ENCODE measurements around the gene DGCR2. TPM values are rescaled to one million over a fixed set of nuclear protein-coding genes. Genes with fewer than 3 reads are reported as not detected.

Gene DGCR2
- total and polyA plus RNA-seq, 2 experiments from 2014 or later: 18.5 to 83.0 TPM

DNA sequence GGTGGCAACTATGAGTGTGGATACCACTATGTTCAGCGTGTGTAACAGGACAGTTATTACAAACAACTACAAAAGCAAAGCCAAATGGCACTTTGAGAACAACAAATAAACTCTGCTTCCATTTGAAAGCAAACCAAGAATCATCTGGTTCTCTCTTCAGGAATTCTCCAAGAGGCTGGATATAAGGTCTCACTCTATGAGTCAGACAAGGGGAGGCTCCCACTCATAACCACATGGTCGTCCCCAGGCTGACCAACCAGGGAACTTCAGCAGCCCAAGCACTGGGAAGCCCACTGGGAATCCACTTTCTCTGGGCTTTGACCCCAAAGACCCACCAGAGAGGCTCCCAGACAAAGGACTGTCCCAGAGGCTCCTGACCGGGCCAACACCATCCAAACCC lies 35.3 kb downstream of the DGCR2 start:
- H3K4me3 ChIP-seq: no peak overlapping the region
- no peak overlapping the region for H3K4me2 ChIP-seq
- Mint-ChIP-seq H3K4me3 (no peak overlapping the region), H3K36me3 (ENCODE audit: low read depth) (peaks cover 34% of the 10 kb centered on the region), H3K4me1 (peaks cover 4% of the 10 kb centered on the region), H3K27ac (no peak overlapping the region), H3K9me3 (peaks cover 5% of the 10 kb centered on the region; the same call in 2 of the 3 replicates), H3K27me3 (ENCODE audit: insufficient read depth, low read depth, poor library complexity) (peaks cover 7% of the 10 kb centered on the region)
- no peak for ATAC-seq
- no peaks in the 10 kb centered on the region for H3K36me3 ChIP-seq (ENCODE audit: insufficient read depth)
- H4K20me1 ChIP-seq (replicated peaks; ENCODE audit: insufficient read depth): peaks cover 10% of the 10 kb centered on the region
- H3K4me1 ChIP-seq (ENCODE audit: insufficient read depth): peaks cover 5% of the 10 kb centered on the region; the same call in 1 of the 2 replicates
- no peaks in the 10 kb centered on the region for H3F3A ChIP-seq (replicated peaks; ENCODE audit: low read depth)
- TF ChIP-seq CREB1 (CRISPR knock-in tag; IDR thresholded peaks at IDR 0.05; ENCODE audit: low read depth) (no peak), EZH2 (IDR thresholded peaks at IDR 0.05; ENCODE audit: low read depth, unreplicated experiment) (no peak), NANOG (IDR thresholded peaks at IDR 0.05; ENCODE audit: borderline replicate concordance) (no peak), EZH2phosphoT487 (IDR thresholded peaks at IDR 0.05; ENCODE audit: unreplicated experiment) (no peak)
- TF ChIP-seq, protein P1, sequence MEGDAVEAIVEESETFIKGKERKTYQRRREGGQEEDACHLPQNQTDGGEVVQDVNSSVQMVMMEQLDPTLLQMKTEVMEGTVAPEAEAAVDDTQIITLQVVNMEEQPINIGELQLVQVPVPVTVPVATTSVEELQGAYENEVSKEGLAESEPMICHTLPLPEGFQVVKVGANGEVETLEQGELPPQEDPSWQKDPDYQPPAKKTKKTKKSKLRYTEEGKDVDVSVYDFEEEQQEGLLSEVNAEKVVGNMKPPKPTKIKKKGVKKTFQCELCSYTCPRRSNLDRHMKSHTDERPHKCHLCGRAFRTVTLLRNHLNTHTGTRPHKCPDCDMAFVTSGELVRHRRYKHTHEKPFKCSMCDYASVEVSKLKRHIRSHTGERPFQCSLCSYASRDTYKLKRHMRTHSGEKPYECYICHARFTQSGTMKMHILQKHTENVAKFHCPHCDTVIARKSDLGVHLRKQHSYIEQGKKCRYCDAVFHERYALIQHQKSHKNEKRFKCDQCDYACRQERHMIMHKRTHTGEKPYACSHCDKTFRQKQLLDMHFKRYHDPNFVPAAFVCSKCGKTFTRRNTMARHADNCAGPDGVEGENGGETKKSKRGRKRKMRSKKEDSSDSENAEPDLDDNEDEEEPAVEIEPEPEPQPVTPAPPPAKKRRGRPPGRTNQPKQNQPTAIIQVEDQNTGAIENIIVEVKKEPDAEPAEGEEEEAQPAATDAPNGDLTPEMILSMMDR (conservative IDR thresholded peaks at IDR 0.05; ENCODE audit: low read depth in 2 of 2): no peak
- TF ChIP-seq, protein P2, sequence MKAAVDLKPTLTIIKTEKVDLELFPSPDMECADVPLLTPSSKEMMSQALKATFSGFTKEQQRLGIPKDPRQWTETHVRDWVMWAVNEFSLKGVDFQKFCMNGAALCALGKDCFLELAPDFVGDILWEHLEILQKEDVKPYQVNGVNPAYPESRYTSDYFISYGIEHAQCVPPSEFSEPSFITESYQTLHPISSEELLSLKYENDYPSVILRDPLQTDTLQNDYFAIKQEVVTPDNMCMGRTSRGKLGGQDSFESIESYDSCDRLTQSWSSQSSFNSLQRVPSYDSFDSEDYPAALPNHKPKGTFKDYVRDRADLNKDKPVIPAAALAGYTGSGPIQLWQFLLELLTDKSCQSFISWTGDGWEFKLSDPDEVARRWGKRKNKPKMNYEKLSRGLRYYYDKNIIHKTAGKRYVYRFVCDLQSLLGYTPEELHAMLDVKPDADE (IDR thresholded peaks at IDR 0.05): no peak
- H3K27ac ChIP-seq (ENCODE audit: low read depth): no peak overlapping the region
- peaks cover 24% of the 10 kb centered on the region for H3K79me2 ChIP-seq (replicated peaks; ENCODE audit: insufficient read depth)
- H3K9me2 ChIP-seq (ENCODE audit: insufficient read depth): no peaks in the 10 kb centered on the region
- H2AFZ ChIP-seq: no peak overlapping the region
- DNase-seq (ENCODE audit: low spot score): no peak
- no peaks in the 10 kb centered on the region for H3K27me3 ChIP-seq (ENCODE audit: insufficient read depth)

DNA sequence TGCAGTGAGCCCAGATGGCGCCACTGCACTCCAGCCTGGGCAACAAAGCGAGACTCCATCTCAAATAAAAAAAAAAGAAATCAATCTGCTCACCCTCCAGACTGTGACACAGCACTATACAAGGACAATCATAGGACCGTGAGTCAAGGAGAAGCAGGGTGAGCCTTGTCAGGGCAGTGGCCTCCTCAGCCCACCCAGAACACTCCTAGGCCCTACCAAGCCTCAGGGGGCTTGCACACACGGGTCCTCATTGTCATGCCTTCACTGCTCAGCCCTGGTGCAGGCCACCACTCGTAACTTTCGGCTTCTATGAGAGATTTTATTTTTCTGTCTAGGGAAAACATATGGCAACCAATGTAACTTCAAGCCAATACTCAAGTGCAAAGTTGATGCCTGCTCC lies 35.8 kb downstream of the DGCR2 start:
- no peak for DNase-seq (ENCODE audit: low spot score)
- H3K4me3 Mint-ChIP-seq: no peak overlapping the region
- Histone ChIP-seq H2AFZ (no peak overlapping the region), H4K20me1 (replicated peaks; ENCODE audit: insufficient read depth) (peaks cover 6% of the 10 kb centered on the region), H3K9me2 (ENCODE audit: insufficient read depth) (no peaks in the 10 kb centered on the region), H3F3A (replicated peaks; ENCODE audit: low read depth) (no peaks in the 10 kb centered on the region), H3K4me2 (no peak overlapping the region), H3K79me2 (replicated peaks; ENCODE audit: insufficient read depth) (peaks cover 19% of the 10 kb centered on the region), H3K4me1 (ENCODE audit: insufficient read depth) (peaks cover 5% of the 10 kb centered on the region; the same call in 1 of the 2 replicates), H3K27me3 (ENCODE audit: insufficient read depth) (no peaks in the 10 kb centered on the region), H3K36me3 (ENCODE audit: insufficient read depth) (no peaks in the 10 kb centered on the region), H3K27ac (ENCODE audit: low read depth) (no peak overlapping the region), H3K4me3 (no peak overlapping the region)
- H3K36me3 Mint-ChIP-seq (ENCODE audit: low read depth): peaks cover 34% of the 10 kb centered on the region
- peaks cover 7% of the 10 kb centered on the region for H3K27me3 Mint-ChIP-seq (ENCODE audit: insufficient read depth, low read depth, poor library complexity)
- H3K9me3 Mint-ChIP-seq: peaks cover 5% of the 10 kb centered on the region; the same call in 2 of the 3 replicates
- H3K27ac Mint-ChIP-seq: peak overlapping the region; percentile 74; the same call in 1 of the 2 replicates
- no peak for ATAC-seq
- H3K4me1 Mint-ChIP-seq: peaks cover 4% of the 10 kb centered on the region
- no peak for TF ChIP-seq ZNF114 (CRISPR knock-in tag; IDR thresholded peaks at IDR 0.05)
- no peak for TF ChIP-seq CREB1 (CRISPR knock-in tag; IDR thresholded peaks at IDR 0.05; ENCODE audit: low read depth)
- TF ChIP-seq EZH2 (IDR thresholded peaks at IDR 0.05; ENCODE audit: low read depth, unreplicated experiment): no peak
- TF ChIP-seq EZH2phosphoT487 (IDR thresholded peaks at IDR 0.05; ENCODE audit: unreplicated experiment): no peak
- no peak for TF ChIP-seq STAT1 (IDR thresholded peaks at IDR 0.05; ENCODE audit: unreplicated experiment)
- TF ChIP-seq, protein P3, sequence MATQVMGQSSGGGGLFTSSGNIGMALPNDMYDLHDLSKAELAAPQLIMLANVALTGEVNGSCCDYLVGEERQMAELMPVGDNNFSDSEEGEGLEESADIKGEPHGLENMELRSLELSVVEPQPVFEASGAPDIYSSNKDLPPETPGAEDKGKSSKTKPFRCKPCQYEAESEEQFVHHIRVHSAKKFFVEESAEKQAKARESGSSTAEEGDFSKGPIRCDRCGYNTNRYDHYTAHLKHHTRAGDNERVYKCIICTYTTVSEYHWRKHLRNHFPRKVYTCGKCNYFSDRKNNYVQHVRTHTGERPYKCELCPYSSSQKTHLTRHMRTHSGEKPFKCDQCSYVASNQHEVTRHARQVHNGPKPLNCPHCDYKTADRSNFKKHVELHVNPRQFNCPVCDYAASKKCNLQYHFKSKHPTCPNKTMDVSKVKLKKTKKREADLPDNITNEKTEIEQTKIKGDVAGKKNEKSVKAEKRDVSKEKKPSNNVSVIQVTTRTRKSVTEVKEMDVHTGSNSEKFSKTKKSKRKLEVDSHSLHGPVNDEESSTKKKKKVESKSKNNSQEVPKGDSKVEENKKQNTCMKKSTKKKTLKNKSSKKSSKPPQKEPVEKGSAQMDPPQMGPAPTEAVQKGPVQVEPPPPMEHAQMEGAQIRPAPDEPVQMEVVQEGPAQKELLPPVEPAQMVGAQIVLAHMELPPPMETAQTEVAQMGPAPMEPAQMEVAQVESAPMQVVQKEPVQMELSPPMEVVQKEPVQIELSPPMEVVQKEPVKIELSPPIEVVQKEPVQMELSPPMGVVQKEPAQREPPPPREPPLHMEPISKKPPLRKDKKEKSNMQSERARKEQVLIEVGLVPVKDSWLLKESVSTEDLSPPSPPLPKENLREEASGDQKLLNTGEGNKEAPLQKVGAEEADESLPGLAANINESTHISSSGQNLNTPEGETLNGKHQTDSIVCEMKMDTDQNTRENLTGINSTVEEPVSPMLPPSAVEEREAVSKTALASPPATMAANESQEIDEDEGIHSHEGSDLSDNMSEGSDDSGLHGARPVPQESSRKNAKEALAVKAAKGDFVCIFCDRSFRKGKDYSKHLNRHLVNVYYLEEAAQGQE (IDR thresholded peaks at IDR 0.05; ENCODE audit: unreplicated experiment): no peak
- no peak for TF ChIP-seq JUNB (IDR thresholded peaks at IDR 0.05; ENCODE audit: unreplicated experiment)
- TF ChIP-seq ZNF331 (CRISPR knock-in tag; IDR thresholded peaks at IDR 0.05; ENCODE audit: low read depth): no peak
- TF ChIP-seq NANOG (IDR thresholded peaks at IDR 0.05; ENCODE audit: borderline replicate concordance): no peak

Data from GM23338 (cell line).